ENCODE results near the gene CLASP1. TPM values are rescaled to one million over a fixed set of nuclear protein-coding genes. Genes with fewer than 3 reads are reported as not detected.
A peak's percentile ranks its signal among the peaks of the same experiment; 100 is the strongest.
"Not testable (repeated sequence)": the region's sequence is repeated elsewhere in the genome, so short reads cannot be mapped to it uniquely, and the experiment has no call there.

CLASP1 gene
- total RNA-seq, 1 donor from 2014 or later: 66.3 TPM

- DNase-seq (ENCODE audit: missing footprints): no peak
- intact Hi-C loops (cut with DNase I): no loop called here
Observed at GRCh38 chr2:121335294-121336290, 313.7 kb downstream of the CLASP1 start.

DNA sequence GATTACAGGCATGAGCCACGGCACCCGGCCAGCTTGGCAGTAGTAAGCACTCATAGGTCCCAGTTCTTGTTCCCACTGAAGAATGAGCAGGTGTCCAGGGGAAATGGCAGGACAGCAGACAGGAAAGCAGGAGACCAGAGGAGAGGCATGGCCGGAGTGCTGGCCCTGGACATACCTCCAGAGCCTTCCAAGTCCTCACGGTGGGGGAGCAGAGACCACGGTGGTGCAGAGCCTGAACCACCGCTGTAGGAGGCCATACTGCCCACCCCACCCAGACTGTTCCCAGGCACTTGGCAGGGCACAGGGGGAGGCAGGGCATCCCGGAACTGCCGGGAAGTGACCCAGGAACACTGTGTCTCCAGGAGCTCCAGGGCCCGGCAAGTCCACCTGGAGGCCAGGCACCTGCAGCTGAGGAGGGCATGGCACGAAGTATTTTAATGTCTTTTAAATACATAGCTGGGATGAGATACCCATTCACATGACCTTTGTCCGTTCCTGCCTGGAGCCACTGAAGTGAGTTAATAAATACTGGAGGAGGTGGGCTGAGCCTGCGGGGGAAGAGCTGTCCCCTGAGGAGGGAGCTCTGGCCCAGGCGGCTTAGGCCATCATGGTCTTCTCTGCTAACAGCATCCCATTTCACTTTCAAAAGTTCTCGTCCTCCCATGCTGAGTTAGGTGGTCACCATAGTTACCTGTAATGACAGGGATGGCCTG, 314.5 kb downstream of the CLASP1 start:
- no peak for DNase-seq (ENCODE audit: missing footprints)
- intact Hi-C loops (cut with DNase I): no loop called here
- ATAC-seq: peak; percentile 21

More at GRCh38 chr2:121335294-121336290, 313.7 kb downstream of the CLASP1 start:
- ATAC-seq: no peak

GRCh38 chr2:121333834-121334558, 315.3 kb downstream of the CLASP1 start:
- ATAC-seq (no peak), DNase-seq (ENCODE audit: missing footprints) (no peak)
- intact Hi-C loops (cut with DNase I): no loop called here

DNA sequence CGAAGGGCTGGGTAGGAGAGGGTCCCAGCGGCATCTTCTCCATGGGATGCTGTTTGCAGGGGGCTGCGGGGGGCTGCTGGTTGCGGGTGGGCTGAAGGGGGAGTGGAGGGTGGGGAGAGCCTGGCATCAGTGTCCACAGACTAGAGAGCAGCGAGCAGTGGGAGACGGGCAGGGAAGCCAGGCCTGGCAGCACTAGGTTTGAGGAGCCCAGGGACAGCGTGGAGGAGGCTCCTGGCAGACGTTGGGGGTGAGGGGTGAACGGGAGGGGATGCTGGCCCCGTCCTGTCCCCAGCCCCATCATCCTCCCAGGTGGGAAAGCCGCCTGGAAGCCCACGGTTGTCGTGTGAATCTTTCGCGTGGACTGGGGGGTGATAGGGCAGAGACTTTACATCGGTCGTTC, 316.0 kb downstream of the CLASP1 start:
- ATAC-seq: no peak
- DNase-seq (ENCODE audit: missing footprints): no peak
- intact Hi-C loops (cut with DNase I): no loop called here

GRCh38 chr2:121331324-121331723, 317.9 kb downstream of the CLASP1 start:
- DNase-seq (ENCODE audit: missing footprints); intact Hi-C loops (cut with DNase I); ATAC-seq: not testable (repeated sequence)

DNA sequence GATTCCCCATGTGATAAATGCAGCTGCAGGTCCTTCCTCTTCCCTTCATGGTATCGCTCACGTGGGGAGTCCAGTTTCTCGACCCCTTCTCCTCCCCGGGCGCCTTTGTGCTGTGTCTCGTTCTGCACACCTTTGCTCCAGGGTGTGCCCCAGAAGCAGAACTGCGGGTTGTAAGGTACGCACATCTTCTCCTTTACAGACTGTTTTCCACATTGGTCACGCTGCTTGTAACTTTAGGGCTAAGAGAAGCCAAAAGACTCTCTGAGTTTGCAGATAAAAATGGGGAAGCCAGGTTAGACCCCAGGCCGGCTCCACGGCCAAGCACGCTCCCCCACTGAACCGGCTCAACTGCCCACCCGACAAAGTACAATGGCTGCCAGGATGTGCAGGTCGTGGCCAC, 318.3 kb downstream of the CLASP1 start:
- no peak for ATAC-seq
- intact Hi-C loops (cut with DNase I): no loop called here
- DNase-seq (ENCODE audit: missing footprints): no peak

- intact Hi-C loops (cut with DNase I): no loop called here
- ATAC-seq (no peak), DNase-seq (ENCODE audit: missing footprints) (no peak)
Observed at GRCh38 chr2:121329786-121330185, 319.5 kb downstream of the CLASP1 start.

DNA sequence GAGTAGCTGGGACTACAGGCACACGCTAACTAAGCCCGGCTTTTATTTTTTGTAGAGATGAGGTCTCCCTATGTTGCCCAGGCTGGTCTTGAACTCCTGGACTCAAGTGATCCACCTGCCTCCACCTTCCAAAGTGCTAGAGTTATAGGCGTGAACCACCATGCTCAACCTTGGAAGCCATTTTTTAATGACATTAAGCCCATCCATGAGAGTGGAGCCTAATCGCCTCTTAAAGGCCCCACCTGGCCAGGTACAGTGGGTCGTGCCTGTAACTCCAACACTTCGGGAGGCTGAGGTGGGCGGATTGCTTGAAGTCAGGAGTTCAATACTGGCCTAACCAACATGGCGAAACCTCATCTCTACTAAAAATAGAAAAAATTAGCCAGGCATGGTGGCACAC, 322.6 kb downstream of the CLASP1 start:
- ATAC-seq: no peak
- no peak for DNase-seq (ENCODE audit: missing footprints)
- intact Hi-C loops (cut with DNase I): no loop called here

- intact Hi-C loops (cut with DNase I): no loop called here
- no peak for ATAC-seq
- no peak for DNase-seq (ENCODE audit: missing footprints)
Observed at GRCh38 chr2:121324601-121325000, 324.7 kb downstream of the CLASP1 start.

- DNase-seq (ENCODE audit: missing footprints) (no peak), ATAC-seq (no peak)
- intact Hi-C loops (cut with DNase I): no loop called here
Observed at GRCh38 chr2:121321476-121321875, 327.8 kb downstream of the CLASP1 start.

DNA sequence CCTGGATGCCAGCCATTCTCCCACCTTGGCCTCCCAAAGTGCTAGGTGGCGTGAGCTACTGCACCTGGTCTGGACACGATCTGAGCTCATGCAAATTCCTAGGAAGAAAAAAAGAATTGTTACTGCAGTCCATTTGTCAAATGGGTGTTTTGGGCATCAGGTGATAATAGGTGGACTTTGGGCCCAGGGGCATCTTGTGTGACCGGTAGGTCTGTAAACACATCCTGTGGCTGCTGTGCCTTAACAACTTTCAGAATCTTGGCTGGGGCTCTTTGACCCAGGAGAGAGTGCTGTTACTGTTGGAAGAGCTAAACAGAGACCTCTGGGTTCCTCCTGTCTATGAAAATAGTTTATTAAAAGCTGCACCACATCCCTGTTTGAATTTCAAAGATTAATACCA, 329.3 kb downstream of the CLASP1 start:
- DNase-seq (ENCODE audit: missing footprints): no peak
- intact Hi-C loops (cut with DNase I): no loop called here
- ATAC-seq: no peak

- DNase-seq (ENCODE audit: missing footprints): peak; percentile 14
- intact Hi-C loops (cut with DNase I): no loop called here
- no peak for ATAC-seq
Observed at GRCh38 chr2:121316986-121317385, 332.3 kb downstream of the CLASP1 start.

DNA sequence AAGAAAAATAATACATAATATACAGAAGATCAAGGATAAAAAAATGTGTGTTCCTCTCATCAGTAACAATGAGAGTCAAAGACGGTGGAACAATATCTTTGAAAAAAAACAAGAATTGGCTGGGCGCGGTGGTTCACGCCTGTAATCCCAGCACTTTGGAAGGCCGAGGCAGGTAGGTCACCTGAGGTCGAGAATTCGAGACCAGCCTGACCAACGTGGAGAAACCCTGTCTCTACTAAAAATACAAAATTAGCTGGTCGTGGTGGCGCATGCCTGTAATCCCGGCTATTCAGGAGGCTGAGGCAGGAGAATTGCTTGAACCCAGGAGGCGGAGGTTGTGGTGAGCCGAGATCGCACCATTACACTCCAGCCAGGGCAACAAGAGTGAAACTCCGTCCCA, 335.6 kb downstream of the CLASP1 start:
- ATAC-seq; DNase-seq (ENCODE audit: missing footprints); intact Hi-C loops (cut with DNase I): not testable (repeated sequence)

DNA sequence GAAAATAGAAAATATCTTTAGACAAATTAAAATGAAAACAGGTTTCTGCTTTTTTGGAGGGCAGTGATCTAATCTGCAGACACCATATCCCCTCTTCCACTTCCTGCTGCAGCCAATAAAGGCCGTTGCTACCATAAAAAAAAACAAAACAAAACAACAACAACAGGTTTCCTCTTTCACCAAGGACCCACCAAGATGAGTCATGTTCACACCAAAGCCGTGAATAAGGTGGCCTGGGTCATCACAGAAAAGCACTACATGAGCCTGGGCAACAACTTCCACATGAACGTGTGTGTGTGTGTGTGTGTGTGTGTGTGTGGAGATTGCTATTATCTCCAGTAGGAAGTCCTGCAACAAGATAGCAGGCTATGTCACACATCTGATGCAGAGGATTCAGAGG, 339.5 kb downstream of the CLASP1 start:
- ATAC-seq (no peak), DNase-seq (ENCODE audit: missing footprints) (no peak)
- intact Hi-C loops (cut with DNase I): no loop called here

DNA sequence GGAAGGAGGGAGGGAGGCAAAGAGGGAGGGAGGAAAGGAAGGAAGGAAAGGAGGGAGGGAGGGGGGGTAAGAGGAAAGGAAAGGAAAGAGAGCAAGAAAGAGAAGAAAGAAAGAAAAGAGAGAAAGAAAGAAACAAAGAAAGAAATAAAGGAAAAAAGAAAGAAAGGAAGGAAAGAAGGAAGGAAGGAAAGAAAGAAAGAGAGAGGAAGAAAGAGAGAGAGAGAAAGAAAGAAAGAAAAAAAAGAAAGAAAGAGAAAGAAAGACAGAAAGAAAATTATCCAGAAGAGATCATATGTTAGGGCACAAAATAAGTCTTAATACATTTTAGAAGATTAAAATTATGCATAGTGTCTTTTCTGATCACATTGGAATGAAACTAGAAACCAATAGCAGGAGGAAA, 339.9 kb downstream of the CLASP1 start:
- ATAC-seq (no peak), DNase-seq (ENCODE audit: missing footprints) (no peak)
- intact Hi-C loops (cut with DNase I): no loop called here

GRCh38 chr2:121307048-121307447, 342.2 kb downstream of the CLASP1 start:
- DNase-seq (ENCODE audit: missing footprints): no peak
- intact Hi-C loops (cut with DNase I): no loop called here
- ATAC-seq: no peak

DNA sequence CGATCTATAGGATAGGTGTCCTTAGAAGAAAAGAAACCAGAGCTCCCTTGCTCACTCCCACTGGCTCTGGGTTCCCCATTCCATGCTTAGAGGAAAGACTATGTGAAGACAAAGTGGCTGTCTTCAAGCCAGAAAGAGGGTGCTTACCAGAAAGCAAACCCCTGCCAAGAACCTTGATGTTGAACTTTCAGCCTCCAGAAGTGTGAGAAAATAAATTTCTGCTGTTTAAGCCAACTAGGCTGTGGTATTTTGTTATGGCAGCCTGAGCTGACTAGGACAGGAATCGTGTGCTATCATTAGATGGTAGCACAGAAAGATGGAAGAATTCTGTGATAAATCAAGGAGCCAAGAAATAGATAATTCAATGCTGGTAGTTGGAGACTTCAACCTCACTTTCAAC, 344.3 kb downstream of the CLASP1 start:
- no peak for DNase-seq (ENCODE audit: missing footprints)
- ATAC-seq: no peak
- intact Hi-C loops (cut with DNase I): no loop called here

GRCh38 chr2:121303531-121304263, 345.6 kb downstream of the CLASP1 start:
- ATAC-seq: no peak
- no peak for DNase-seq (ENCODE audit: missing footprints)
- intact Hi-C loops (cut with DNase I): no loop called here

- intact Hi-C loops (cut with DNase I); ATAC-seq; DNase-seq (ENCODE audit: missing footprints): not testable (repeated sequence)
Observed at GRCh38 chr2:121301190-121301589, 348.1 kb downstream of the CLASP1 start.

Measured in Right ventricle myocardium inferior (tissue), 1 donor.